OCI-LY1 (cell line): ENCODE results near the gene NIPA2.

ENCODE experiments used
- H2AFZ ChIP-seq: fragments of 200-600 bp; sonication (generic), shearing (Covaris generic); 2 replicates; pipeline ENCODE4 v1.6.0; 2014; ENCODE audit warnings: antibody characterized with exemption, mild to moderate bottlenecking, low read length
- H3F3A ChIP-seq: fragments of 200-600 bp; sonication (generic), shearing (Covaris generic); 2 replicates; pipeline ENCODE4 v1.6.0; 2014; ENCODE audit warnings: mild to moderate bottlenecking, antibody characterized with exemption, low read length, moderate library complexity; ENCODE audit not compliant: insufficient read depth
- H3K27ac ChIP-seq: fragments of 200-600 bp; sonication (generic); 2 replicates; pipeline ENCODE4 v1.5.1; 2014; ENCODE audit warnings: low read length, mixed run types, mild to moderate bottlenecking, low read depth; ENCODE audit not compliant: poor library complexity, severe bottlenecking
- H3K27me3 ChIP-seq: fragments of 200-600 bp; sonication (generic); 2 replicates; pipeline ENCODE4 v1.6.0; 2014; ENCODE audit warnings: antibody characterized with exemption, mild to moderate bottlenecking, low read length, moderate library complexity; ENCODE audit not compliant: insufficient read depth
- H3K36me3 ChIP-seq: fragments of 200-600 bp; sonication (generic); 2 replicates; pipeline ENCODE4 v1.6.1; 2014; ENCODE audit warnings: mild to moderate bottlenecking, antibody characterized with exemption, low read length, moderate library complexity, mixed read lengths; ENCODE audit not compliant: insufficient read depth
- H3K4me1 ChIP-seq: fragments of 200-600 bp; sonication (generic); 2 replicates; pipeline ENCODE4 v1.5.1; 2014; ENCODE audit warnings: mild to moderate bottlenecking, low read length, moderate library complexity; ENCODE audit not compliant: insufficient read depth, severe bottlenecking
- H3K4me2 ChIP-seq: fragments of 200-600 bp; sonication (generic), shearing (Covaris generic); 2 replicates; pipeline ENCODE4 v1.6.1; 2014; ENCODE audit warnings: low read length
- H3K4me3 ChIP-seq: fragments of 200-600 bp; sonication (generic); 2 replicates; pipeline ENCODE4 v1.5.1; 2014; ENCODE audit warnings: low read length, low read depth, mild to moderate bottlenecking, mixed read lengths; ENCODE audit not compliant: poor library complexity, severe bottlenecking
- H3K79me2 ChIP-seq: fragments of 200-600 bp; shearing (Covaris generic); 2 replicates; pipeline ENCODE4 v1.6.1; 2016; ENCODE audit warnings: mixed run types, low read length, mixed read lengths; ENCODE audit not compliant: insufficient read depth
- H3K9ac ChIP-seq: fragments of 200-600 bp; sonication (generic), shearing (Covaris generic); 2 replicates; pipeline ENCODE4 v1.6.1; 2014; ENCODE audit warnings: mild to moderate bottlenecking, low read length, mixed read lengths
- H3K9me2 ChIP-seq: fragments of 200-600 bp; sonication (generic), shearing (Covaris generic); 2 replicates; pipeline ENCODE4 v1.6.1; 2014; ENCODE audit warnings: low read depth, mild to moderate bottlenecking, low read length, mixed read lengths
- H3K9me3 ChIP-seq: fragments of 200-600 bp; shearing (Covaris generic); 2 replicates; pipeline ENCODE4 v1.6.1; 2014; ENCODE audit warnings: low read length, mixed read lengths
- H4K20me1 ChIP-seq: fragments of 200-600 bp; sonication (generic), shearing (Covaris generic); 2 replicates; pipeline ENCODE4 v1.6.0; 2016; ENCODE audit warnings: mild to moderate bottlenecking, low read length; ENCODE audit not compliant: insufficient read depth
- CTCF ChIP-seq: fragments of 200-600 bp; sonication (generic), shearing (Covaris generic); IDR thresholded peaks from 2 replicates; pipeline ENCODE4 v1.5.1; 2017; ENCODE audit warnings: mild to moderate bottlenecking, antibody characterized with exemption, low read length, moderate library complexity, mixed read lengths
- EZH2 ChIP-seq: fragments of 200-600 bp; sonication (generic), shearing (Covaris generic); IDR thresholded peaks from 2 replicates; pipeline ENCODE4 v1.8.0; 2017; ENCODE audit warnings: borderline replicate concordance, mixed run types, mild to moderate bottlenecking, antibody characterized with exemption, low read length, moderate library complexity, mixed read lengths

Gene NIPA2

GRCh38 chr15:22869856-22870255 lies 31.4 kb downstream of the NIPA2 start:
- Histone ChIP-seq H3K36me3 (peaks cover 40% of the 10 kb centered on the region), H3K4me3 (no peak overlapping the region), H3F3A (no peaks in the 10 kb centered on the region), H2AFZ (no peak overlapping the region), H3K79me2 (no peaks in the 10 kb centered on the region), H3K9ac (no peak overlapping the region), H4K20me1 (no peaks in the 10 kb centered on the region), H3K27me3 (no peaks in the 10 kb centered on the region), H3K9me2 (no peaks in the 10 kb centered on the region), H3K4me1 (no peaks in the 10 kb centered on the region), H3K9me3 (no peaks in the 10 kb centered on the region), H3K27ac (no peak overlapping the region), H3K4me2 (no peak overlapping the region)
- TF ChIP-seq CTCF = no peak
- TF ChIP-seq EZH2 = no peak

GRCh38 chr15:22870865-22871264 lies 32.4 kb downstream of the NIPA2 start:
- H2AFZ ChIP-seq = no peak overlapping the region
- no peak overlapping the region for H3K4me2 ChIP-seq
- peaks cover 32% of the 10 kb centered on the region for H3K36me3 ChIP-seq
- H3K4me3 ChIP-seq = no peak overlapping the region
- H3K4me1 ChIP-seq = no peaks in the 10 kb centered on the region
- no peak overlapping the region for H3K9ac ChIP-seq
- H3F3A ChIP-seq = no peaks in the 10 kb centered on the region
- no peaks in the 10 kb centered on the region for H3K27me3 ChIP-seq
- H4K20me1 ChIP-seq = no peaks in the 10 kb centered on the region
- no peak overlapping the region for H3K27ac ChIP-seq
- no peaks in the 10 kb centered on the region for H3K9me2 ChIP-seq
- no peaks in the 10 kb centered on the region for H3K79me2 ChIP-seq
- TF ChIP-seq CTCF = no peak
- TF ChIP-seq EZH2 = no peak
- no peaks in the 10 kb centered on the region for H3K9me3 ChIP-seq

- no peak overlapping the region for H3K4me2 ChIP-seq
- H3F3A ChIP-seq = no peaks in the 10 kb centered on the region
- no peaks in the 10 kb centered on the region for H3K9me2 ChIP-seq
- H3K9me3 ChIP-seq = no peaks in the 10 kb centered on the region
- TF ChIP-seq EZH2 (no peak), CTCF (no peak)
- H4K20me1 ChIP-seq = no peaks in the 10 kb centered on the region
- H3K36me3 ChIP-seq = peaks cover 25% of the 10 kb centered on the region
- no peaks in the 10 kb centered on the region for H3K4me1 ChIP-seq
- no peaks in the 10 kb centered on the region for H3K79me2 ChIP-seq
- H3K27ac ChIP-seq = no peak overlapping the region
- H3K9ac ChIP-seq = no peak overlapping the region
- no peak overlapping the region for H3K4me3 ChIP-seq
- H2AFZ ChIP-seq = no peak overlapping the region
- H3K27me3 ChIP-seq = no peaks in the 10 kb centered on the region
Measured at GRCh38 chr15:22871481-22872086, 33.1 kb downstream of the NIPA2 start.
